SU-DHL-6 (cell line): ENCODE measurements around the gene CARD14.

Experiments used
- CTCF ChIP-seq: fragments of 200-600 bp; sonication (generic); IDR thresholded peaks from one replicate; pipeline ENCODE4 v1.5.1; 2017; ENCODE audit warnings: antibody characterized with exemption, mild to moderate bottlenecking, low read length, moderate library complexity; ENCODE audit not compliant: insufficient read depth, poor library complexity, severe bottlenecking
- EZH2phosphoT487 ChIP-seq: fragments of 200-600 bp; sonication (generic), shearing (Covaris generic); conservative IDR thresholded peaks from 2 replicates; pipeline ENCODE4 v1.6.1; 2018; ENCODE audit warnings: mild to moderate bottlenecking, antibody characterized with exemption, low read length, moderate library complexity, mixed read lengths

- TF ChIP-seq CTCF (no peak), EZH2phosphoT487 (no peak)
Observed at GRCh38 chr17:80212109-80212508, 42.3 kb downstream of the CARD14 start.
